ENCODE data around the gene PPAN.

The PPAN gene

DNA sequence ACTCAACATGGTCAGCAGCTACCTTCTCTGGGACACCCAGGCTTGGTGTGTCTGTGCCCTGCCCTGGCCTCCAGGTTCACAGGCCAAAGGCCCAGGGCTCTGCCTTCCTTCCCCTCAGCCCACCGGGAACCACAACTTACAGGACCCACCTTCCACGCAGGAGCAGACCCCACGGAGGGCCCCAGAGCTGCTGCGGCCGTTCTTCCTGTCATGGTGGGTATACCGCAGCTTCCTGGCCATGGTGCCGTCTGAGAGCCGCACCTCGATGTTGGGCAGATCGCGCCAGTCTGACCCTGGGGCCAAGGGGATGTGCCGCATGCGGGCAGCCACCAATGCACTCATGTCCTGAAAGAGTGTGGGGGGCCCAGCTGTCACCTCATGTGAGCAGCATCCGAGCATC, 30.8 kb downstream of the PPAN start:
- Histone ChIP-seq H3K4me1 (ENCODE audit: insufficient read depth, low read length) (no peaks in the 10 kb centered on the region), H3K36me3 (ENCODE audit: insufficient read depth, low read length) (peaks cover 34% of the 10 kb centered on the region), H3K9ac (ENCODE audit: low read depth, low read length) (no peak overlapping the region), H3K9me3 (ENCODE audit: control insufficient read depth, insufficient read depth, low read length) (no peaks in the 10 kb centered on the region)

DNA sequence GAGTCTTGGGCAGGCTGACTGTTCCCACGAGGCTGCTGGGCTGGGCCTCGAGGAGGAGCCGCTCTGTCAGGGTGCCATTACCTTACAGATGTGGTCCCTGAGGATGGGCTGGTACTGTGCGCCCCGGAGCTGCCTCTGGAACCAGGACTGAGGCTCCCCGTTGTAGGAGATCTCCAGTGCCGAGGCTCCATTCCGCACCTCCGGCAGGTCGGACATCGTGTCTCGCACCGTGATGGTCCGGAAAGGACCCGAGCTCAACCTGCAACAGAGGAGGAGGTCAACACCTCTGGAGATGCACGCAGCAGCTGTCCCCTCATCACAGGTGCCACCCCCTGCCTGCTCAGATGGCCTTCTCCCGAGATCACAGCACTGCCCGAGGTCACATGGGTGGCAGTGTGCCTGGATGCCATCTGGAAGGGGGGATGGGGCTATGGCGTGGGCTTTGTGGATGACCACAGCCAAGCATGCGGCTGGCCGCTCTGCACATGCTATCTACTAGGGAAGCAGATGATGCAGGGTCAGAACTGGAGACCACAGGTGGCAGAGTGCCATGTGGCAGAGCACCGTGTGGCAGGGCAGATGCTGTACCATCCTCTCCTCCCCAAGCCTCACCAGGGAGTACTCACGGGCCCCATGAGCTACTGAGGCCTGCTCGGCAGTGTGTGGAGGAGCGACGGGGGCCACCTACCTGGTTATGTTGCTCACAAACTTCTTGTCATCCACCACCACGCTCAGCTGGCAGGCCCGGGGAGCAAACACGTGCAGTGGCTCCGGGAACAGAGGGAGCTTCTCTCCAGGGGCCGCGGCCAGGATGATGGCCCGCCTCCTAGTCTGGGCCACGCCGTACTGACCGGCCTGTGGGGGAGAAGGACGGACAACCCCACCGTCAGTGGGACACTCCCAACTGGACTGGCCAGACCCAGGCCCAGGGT, 31.9 kb downstream of the PPAN start:
- H3K9me3 ChIP-seq (ENCODE audit: control insufficient read depth, insufficient read depth, low read length) = no peaks in the 10 kb centered on the region
- H3K9ac ChIP-seq (ENCODE audit: low read depth, low read length) = no peak overlapping the region
- peaks cover 34% of the 10 kb centered on the region for H3K36me3 ChIP-seq (ENCODE audit: insufficient read depth, low read length)
- no peaks in the 10 kb centered on the region for H3K4me1 ChIP-seq (ENCODE audit: insufficient read depth, low read length)

DNA sequence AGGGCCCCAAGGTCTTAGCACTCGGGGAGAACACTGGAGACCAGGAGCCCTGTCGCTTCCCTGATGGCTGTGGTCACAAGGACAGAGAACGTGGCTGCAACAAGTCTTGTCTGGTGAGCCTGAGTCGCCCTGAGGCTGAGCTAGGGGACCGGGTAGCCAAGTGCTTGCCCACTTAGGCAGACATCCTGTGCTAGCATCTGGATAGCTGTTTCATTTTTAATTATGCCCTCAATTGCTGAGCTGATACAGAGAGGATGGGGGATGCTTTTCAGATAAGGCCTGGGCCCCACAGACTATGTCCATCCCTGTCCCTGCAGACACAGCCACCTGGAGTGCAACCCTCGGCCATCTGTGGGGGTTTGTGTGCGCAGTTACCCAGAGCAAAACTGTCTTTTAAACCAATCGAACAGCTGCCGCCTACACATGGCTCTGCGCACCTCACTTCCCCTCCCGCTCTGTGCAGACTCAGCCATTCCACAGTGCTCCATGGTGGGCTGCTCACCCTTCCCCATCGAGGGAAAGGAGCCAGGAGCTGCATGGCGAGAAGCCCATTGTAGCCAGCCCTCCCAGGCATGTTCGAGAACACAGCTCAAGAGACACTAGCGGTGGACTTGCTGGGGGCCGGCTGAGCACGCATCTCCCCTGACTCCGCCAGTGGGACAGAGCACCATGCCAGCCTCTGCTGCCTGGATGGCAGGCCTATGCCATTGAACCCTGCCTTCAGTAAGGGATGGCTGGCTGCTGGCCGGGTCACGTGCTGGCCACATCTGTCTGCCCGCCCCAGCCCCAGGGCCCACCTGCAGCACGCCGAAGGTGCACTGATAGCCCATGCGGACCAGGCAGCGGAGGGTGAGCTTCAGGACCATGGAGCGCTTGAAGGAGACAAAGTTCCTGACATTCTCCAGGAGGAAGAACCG, 33.0 kb downstream of the PPAN start:
- Histone ChIP-seq H3K36me3 (ENCODE audit: insufficient read depth, low read length) (peaks cover 37% of the 10 kb centered on the region), H3K9ac (ENCODE audit: low read depth, low read length) (no peak overlapping the region), H3K4me1 (ENCODE audit: insufficient read depth, low read length) (no peaks in the 10 kb centered on the region), H3K9me3 (ENCODE audit: control insufficient read depth, insufficient read depth, low read length) (no peaks in the 10 kb centered on the region)

GRCh38 chr19:10139952-10140351, 33.8 kb downstream of the PPAN start:
- Histone ChIP-seq H3K9me3 (ENCODE audit: control insufficient read depth, insufficient read depth, low read length) (no peaks in the 10 kb centered on the region), H3K36me3 (ENCODE audit: insufficient read depth, low read length) (peaks cover 45% of the 10 kb centered on the region), H3K9ac (ENCODE audit: low read depth, low read length) (no peak overlapping the region), H3K4me1 (ENCODE audit: insufficient read depth, low read length) (no peaks in the 10 kb centered on the region)

- Histone ChIP-seq H3K36me3 (ENCODE audit: insufficient read depth, low read length) (peaks cover 54% of the 10 kb centered on the region), H3K4me1 (ENCODE audit: insufficient read depth, low read length) (no peaks in the 10 kb centered on the region), H3K9me3 (ENCODE audit: control insufficient read depth, insufficient read depth, low read length) (no peaks in the 10 kb centered on the region), H3K9ac (ENCODE audit: low read depth, low read length) (no peak overlapping the region)
These were observed 35.3 kb downstream of the PPAN start for GRCh38 chr19:10141479-10141878.

GRCh38 chr19:10141973-10142372, 35.8 kb downstream of the PPAN start:
- no peak overlapping the region for H3K9ac ChIP-seq (ENCODE audit: low read depth, low read length)
- H3K9me3 ChIP-seq (ENCODE audit: control insufficient read depth, insufficient read depth, low read length) = no peaks in the 10 kb centered on the region
- no peaks in the 10 kb centered on the region for H3K4me1 ChIP-seq (ENCODE audit: insufficient read depth, low read length)
- peaks cover 59% of the 10 kb centered on the region for H3K36me3 ChIP-seq (ENCODE audit: insufficient read depth, low read length)

- no peak overlapping the region for H3K9ac ChIP-seq (ENCODE audit: low read depth, low read length)
- H3K36me3 ChIP-seq (ENCODE audit: insufficient read depth, low read length) = peaks cover 58% of the 10 kb centered on the region
- H3K4me1 ChIP-seq (ENCODE audit: insufficient read depth, low read length) = no peaks in the 10 kb centered on the region
- no peaks in the 10 kb centered on the region for H3K9me3 ChIP-seq (ENCODE audit: control insufficient read depth, insufficient read depth, low read length)
These were observed 36.7 kb downstream of the PPAN start for GRCh38 chr19:10142701-10143375.

DNA sequence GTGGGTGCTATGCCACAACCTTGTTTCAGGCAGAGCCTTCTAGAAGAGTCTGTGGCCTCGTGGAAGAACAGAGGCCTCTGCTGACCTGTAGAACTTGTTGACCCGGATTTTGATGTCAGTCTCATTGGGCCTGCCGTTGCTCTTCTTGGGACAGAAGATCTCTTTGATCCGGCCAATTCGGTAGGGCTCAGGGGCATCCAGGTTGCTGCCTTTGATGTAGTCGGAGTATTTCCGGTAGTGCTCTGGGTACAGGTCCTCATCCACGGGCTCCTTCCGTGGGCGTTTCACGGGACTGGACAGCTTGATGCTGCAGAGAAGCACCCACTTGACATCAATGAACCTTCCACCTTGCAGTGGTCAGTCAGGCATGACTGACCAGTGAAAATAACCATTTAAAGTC, 37.5 kb downstream of the PPAN start:
- H3K9me3 ChIP-seq (ENCODE audit: control insufficient read depth, insufficient read depth, low read length) = no peaks in the 10 kb centered on the region
- H3K9ac ChIP-seq (ENCODE audit: low read depth, low read length) = no peak overlapping the region
- H3K36me3 ChIP-seq (ENCODE audit: insufficient read depth, low read length) = peaks cover 55% of the 10 kb centered on the region
- no peaks in the 10 kb centered on the region for H3K4me1 ChIP-seq (ENCODE audit: insufficient read depth, low read length)

DNA sequence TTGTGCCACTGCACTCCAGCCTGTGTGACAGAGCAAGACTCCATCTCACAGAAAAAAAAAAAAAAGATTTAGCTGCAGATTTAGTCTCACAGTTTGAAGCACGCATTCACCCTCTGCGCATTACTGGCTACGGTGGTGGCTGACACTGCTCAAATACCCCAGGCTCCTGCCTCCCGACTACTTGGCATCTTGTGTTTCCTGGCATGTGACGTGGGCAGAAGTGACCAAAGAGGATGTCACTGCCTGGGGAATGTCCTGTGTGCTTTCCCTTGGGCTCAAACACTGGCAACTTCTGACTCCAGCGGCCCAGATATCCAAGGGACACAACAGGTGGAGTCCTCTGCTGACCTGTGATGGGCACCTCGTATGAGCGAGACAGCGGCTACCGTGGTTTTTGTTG, 38.2 kb downstream of the PPAN start:
- H3K4me1 ChIP-seq (ENCODE audit: insufficient read depth, low read length) = no peaks in the 10 kb centered on the region
- H3K9me3 ChIP-seq (ENCODE audit: control insufficient read depth, insufficient read depth, low read length) = no peaks in the 10 kb centered on the region
- no peak overlapping the region for H3K9ac ChIP-seq (ENCODE audit: low read depth, low read length)
- H3K36me3 ChIP-seq (ENCODE audit: insufficient read depth, low read length) = peaks cover 54% of the 10 kb centered on the region

GRCh38 chr19:10145031-10145430, 38.9 kb downstream of the PPAN start:
- Histone ChIP-seq H3K4me1 (ENCODE audit: insufficient read depth, low read length) (no peaks in the 10 kb centered on the region), H3K9ac (ENCODE audit: low read depth, low read length) (no peak overlapping the region), H3K36me3 (ENCODE audit: insufficient read depth, low read length) (peaks cover 56% of the 10 kb centered on the region), H3K9me3 (ENCODE audit: control insufficient read depth, insufficient read depth, low read length) (no peaks in the 10 kb centered on the region)

- H3K9me3 ChIP-seq (ENCODE audit: control insufficient read depth, insufficient read depth, low read length) = no peaks in the 10 kb centered on the region
- no peaks in the 10 kb centered on the region for H3K4me1 ChIP-seq (ENCODE audit: insufficient read depth, low read length)
- H3K36me3 ChIP-seq (ENCODE audit: insufficient read depth, low read length) = peaks cover 59% of the 10 kb centered on the region
- no peak overlapping the region for H3K9ac ChIP-seq (ENCODE audit: low read depth, low read length)
These were observed 40.0 kb downstream of the PPAN start for GRCh38 chr19:10146142-10146541.

GRCh38 chr19:10149427-10149826, 43.3 kb downstream of the PPAN start:
- H3K36me3 ChIP-seq (ENCODE audit: insufficient read depth, low read length) = peaks cover 77% of the 10 kb centered on the region
- no peak overlapping the region for H3K9ac ChIP-seq (ENCODE audit: low read depth, low read length)
- no peaks in the 10 kb centered on the region for H3K9me3 ChIP-seq (ENCODE audit: control insufficient read depth, insufficient read depth, low read length)
- no peaks in the 10 kb centered on the region for H3K4me1 ChIP-seq (ENCODE audit: insufficient read depth, low read length)

- Histone ChIP-seq H3K9ac (ENCODE audit: low read depth, low read length) (no peak overlapping the region), H3K36me3 (ENCODE audit: insufficient read depth, low read length) (peaks cover 82% of the 10 kb centered on the region), H3K4me1 (ENCODE audit: insufficient read depth, low read length) (no peaks in the 10 kb centered on the region), H3K9me3 (ENCODE audit: control insufficient read depth, insufficient read depth, low read length) (no peaks in the 10 kb centered on the region)
These were observed 45.4 kb downstream of the PPAN start for GRCh38 chr19:10151521-10151920.

- H3K9ac ChIP-seq (ENCODE audit: low read depth, low read length) = no peak overlapping the region
- peaks cover 80% of the 10 kb centered on the region for H3K36me3 ChIP-seq (ENCODE audit: insufficient read depth, low read length)
These were observed 45.9 kb downstream of the PPAN start for GRCh38 chr19:10152100-10152499.

More at GRCh38 chr19:10152100-10152499, 45.9 kb downstream of the PPAN start:
- Histone ChIP-seq H3K4me1 (ENCODE audit: insufficient read depth, low read length) (no peaks in the 10 kb centered on the region), H3K9me3 (ENCODE audit: control insufficient read depth, insufficient read depth, low read length) (no peaks in the 10 kb centered on the region)
